ENCODE data around the gene ZBED1. TPM values are rescaled to one million over a fixed set of nuclear protein-coding genes. Genes with fewer than 3 reads are reported as not detected.

Gene ZBED1
- total and polyA plus RNA-seq, 9 of the 15 experiments (the other 6 are each of a cell fraction or from before 2014, with no cell fraction given) = 0.61 to 27.6 (median 13.9) TPM

DNA sequence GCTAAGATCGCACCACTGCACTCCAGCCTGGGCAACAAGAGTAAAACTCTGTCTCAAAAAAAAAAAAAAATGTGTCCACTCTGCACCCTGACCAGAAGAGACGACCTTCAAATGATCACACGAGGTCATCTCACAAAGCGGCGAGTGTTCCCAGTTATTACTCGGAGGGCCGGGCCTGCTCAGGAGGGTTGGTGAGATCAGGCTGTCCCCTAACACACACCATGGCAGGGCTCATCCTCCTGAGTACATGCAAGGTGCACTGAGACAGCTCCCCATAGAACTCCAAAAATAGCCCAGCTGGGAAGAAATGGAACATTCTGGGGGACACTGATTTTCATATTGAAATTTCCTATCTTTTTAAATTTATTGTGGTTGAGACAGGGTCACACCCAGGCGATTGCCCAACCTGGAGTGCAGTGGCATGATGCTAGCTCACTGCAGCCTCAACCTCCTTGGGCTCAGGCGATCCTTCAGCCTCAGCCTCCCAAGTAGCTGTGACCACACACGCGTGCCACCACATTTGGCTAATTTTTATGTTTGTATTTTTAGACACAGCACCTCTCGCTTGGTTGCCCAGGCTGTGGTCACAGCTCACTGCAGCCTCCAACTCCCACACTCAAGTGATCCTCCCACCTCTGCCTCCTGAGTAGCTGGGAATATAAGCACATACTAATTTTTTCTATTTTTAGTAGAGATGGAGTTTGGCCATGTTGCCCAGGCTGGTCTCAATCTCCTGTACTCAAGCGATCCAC, 51.5 kb downstream of the ZBED1 start (continued):
- TF ChIP-seq, protein P1, sequence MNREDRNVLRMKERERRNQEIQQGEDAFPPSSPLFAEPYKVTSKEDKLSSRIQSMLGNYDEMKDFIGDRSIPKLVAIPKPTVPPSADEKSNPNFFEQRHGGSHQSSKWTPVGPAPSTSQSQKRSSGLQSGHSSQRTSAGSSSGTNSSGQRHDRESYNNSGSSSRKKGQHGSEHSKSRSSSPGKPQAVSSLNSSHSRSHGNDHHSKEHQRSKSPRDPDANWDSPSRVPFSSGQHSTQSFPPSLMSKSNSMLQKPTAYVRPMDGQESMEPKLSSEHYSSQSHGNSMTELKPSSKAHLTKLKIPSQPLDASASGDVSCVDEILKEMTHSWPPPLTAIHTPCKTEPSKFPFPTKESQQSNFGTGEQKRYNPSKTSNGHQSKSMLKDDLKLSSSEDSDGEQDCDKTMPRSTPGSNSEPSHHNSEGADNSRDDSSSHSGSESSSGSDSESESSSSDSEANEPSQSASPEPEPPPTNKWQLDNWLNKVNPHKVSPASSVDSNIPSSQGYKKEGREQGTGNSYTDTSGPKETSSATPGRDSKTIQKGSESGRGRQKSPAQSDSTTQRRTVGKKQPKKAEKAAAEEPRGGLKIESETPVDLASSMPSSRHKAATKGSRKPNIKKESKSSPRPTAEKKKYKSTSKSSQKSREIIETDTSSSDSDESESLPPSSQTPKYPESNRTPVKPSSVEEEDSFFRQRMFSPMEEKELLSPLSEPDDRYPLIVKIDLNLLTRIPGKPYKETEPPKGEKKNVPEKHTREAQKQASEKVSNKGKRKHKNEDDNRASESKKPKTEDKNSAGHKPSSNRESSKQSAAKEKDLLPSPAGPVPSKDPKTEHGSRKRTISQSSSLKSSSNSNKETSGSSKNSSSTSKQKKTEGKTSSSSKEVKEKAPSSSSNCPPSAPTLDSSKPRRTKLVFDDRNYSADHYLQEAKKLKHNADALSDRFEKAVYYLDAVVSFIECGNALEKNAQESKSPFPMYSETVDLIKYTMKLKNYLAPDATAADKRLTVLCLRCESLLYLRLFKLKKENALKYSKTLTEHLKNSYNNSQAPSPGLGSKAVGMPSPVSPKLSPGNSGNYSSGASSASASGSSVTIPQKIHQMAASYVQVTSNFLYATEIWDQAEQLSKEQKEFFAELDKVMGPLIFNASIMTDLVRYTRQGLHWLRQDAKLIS (CRISPR knock-in tag; IDR thresholded peaks at IDR 0.05) = no peak
- TF ChIP-seq HMG20B (CRISPR knock-in tag; IDR thresholded peaks at IDR 0.05) (no peak), TARDBP (IDR thresholded peaks at IDR 0.05) (no peak)

DNA sequence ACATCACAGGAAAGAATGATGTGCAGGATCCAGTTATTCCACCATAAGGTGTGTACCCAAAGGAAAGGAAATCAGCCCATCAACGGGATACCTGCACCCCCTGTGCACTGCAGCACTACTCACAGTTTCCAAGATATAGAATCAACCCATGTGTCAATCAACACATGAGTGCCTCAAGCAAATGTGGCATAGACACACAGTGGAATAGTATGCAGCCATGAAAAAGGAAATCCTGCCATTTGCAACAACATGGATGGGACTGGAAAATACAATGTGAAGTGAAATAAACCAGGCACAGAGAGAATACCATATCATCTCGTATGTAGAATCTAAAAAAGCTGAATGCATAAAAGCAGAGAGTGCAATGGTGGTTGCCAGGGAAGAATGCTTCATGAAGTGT, 53.3 kb downstream of the ZBED1 start:
- no peak for ATAC-seq
- no peak overlapping the region for H3K27ac ChIP-seq (ENCODE audit: extremely low read depth, low read depth, low read length)
- H3K9me3 ChIP-seq (replicated peaks; ENCODE audit: control insufficient read depth, insufficient read depth, low read depth, low read length) = no peaks in the 10 kb centered on the region
- no peak for DNase-seq (ENCODE audit: extremely low read depth in 1 of 4, low spot score in 3 of 4)
- no peaks in the 10 kb centered on the region for H3K27me3 ChIP-seq (ENCODE audit: control insufficient read depth in 2 of 2, insufficient read depth in 2 of 2, low read length in 2 of 2)
- H3K9ac ChIP-seq (ENCODE audit: insufficient read depth in 1 of 2, low read depth in 2 of 2, low read length in 2 of 2) = no peak overlapping the region
- no peak overlapping the region for H3K4me2 ChIP-seq (ENCODE audit: insufficient read depth, low read length)
- no peaks in the 10 kb centered on the region for H3K9me1 ChIP-seq (ENCODE audit: control insufficient read depth, insufficient read depth, low read length)
- 42% methylated on average over 2 of the region's 2 CpGs for WGBS (ENCODE audit: insufficient coverage, low coverage, missing lambda C conversion rate)
- ChIA-PET POLR2A (no interaction called here), CTCF (ENCODE audit: low intra/inter-chr PET ratio) (no interaction called here)
- no TSS peak for BruUV-seq (replicated peaks)
- H3K4me3 ChIP-seq = no peak overlapping the region
- no peaks in the 10 kb centered on the region; the same call in 2 of the 3 replicates for H3K79me2 ChIP-seq (ENCODE audit: control insufficient read depth, insufficient read depth, low read length)
- in situ Hi-C loops (cut with MboI) (no loop called here), intact Hi-C loops (cut with micrococcal nuclease) (no loop called here)
- FAIRE-seq = no peak
- H3K36me3 ChIP-seq (ENCODE audit: control insufficient read depth, insufficient read depth, low read length) = no peaks in the 10 kb centered on the region
- H3K4me1 ChIP-seq (replicated peaks in 1 of 2; ENCODE audit: control insufficient read depth in 2 of 2, insufficient read depth in 2 of 2, low read length in 2 of 2) = peaks cover 0 to 4% of the 10 kb centered on the region in 2 experiments; a peak in 3 of 5 replicates
- no peak overlapping the region for H2AFZ ChIP-seq (ENCODE audit: low read depth, low read length)
- H4K20me1 ChIP-seq (replicated peaks; ENCODE audit: control insufficient read depth, insufficient read depth, low read length) = no peaks in the 10 kb centered on the region
- TF ChIP-seq HNRNPUL1 (IDR thresholded peaks at IDR 0.05; ENCODE audit: low read length) (no peak), ZNF146 (CRISPR knock-in tag; IDR thresholded peaks at IDR 0.05; ENCODE audit: unreplicated experiment) (peak; percentile 95), RBM25 (IDR thresholded peaks at IDR 0.05; ENCODE audit: low read depth, low read length, severe bottlenecking) (peak; percentile 60), HDGF (IDR thresholded peaks at IDR 0.05) (no peak), MAFF (IDR thresholded peaks at IDR 0.05; ENCODE audit: low read length) (no peak), NCOA6 (IDR thresholded peaks at IDR 0.05) (no peak), ZNF707 (CRISPR knock-in tag; conservative IDR thresholded peaks at IDR 0.05) (no peak), ZNF175 (CRISPR knock-in tag; IDR thresholded peaks at IDR 0.05; ENCODE audit: low read depth) (no peak), ZFPM2 (CRISPR knock-in tag; IDR thresholded peaks at IDR 0.05) (no peak), KDM1A (IDR thresholded peaks at IDR 0.05) (no peak)
- TF ChIP-seq, protein P2, sequence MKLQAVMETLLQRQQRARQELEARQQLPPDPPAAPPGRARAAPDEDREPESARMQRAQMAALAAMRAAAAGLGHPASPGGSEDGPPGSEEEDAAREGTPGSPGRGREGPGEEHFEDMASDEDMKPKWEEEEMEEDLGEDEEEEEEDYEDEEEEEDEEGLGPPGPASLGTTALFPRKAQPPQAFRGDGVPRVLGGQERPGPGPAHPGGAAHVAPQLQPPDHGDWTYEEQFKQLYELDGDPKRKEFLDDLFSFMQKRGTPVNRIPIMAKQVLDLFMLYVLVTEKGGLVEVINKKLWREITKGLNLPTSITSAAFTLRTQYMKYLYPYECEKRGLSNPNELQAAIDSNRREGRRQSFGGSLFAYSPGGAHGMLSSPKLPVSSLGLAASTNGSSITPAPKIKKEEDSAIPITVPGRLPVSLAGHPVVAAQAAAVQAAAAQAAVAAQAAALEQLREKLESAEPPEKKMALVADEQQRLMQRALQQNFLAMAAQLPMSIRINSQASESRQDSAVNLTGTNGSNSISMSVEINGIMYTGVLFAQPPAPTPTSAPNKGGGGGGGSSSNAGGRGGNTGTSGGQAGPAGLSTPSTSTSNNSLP (IDR thresholded peaks at IDR 0.05; ENCODE audit: borderline replicate concordance, low read depth, low read length) = no peak
